Breast epithelium (tissue), 3 donors: ENCODE data around the gene IL20RB.

Source experiments
- CTCF ChIP-seq, 3 donors: fragments of 450-650 bp; IDR thresholded peaks; one replicate each; pipeline ENCODE4 v1.5.1; 2016 to 2017; ENCODE audit warnings: antibody characterized with exemption in 3 of 3, mild to moderate bottlenecking in 3 of 3, moderate library complexity in 3 of 3
- POLR2A ChIP-seq: fragments of 450-650 bp; IDR thresholded peaks from one replicate; pipeline ENCODE4 v1.6.1; 2016; ENCODE audit warnings: antibody characterized with exemption, mild to moderate bottlenecking, moderate library complexity
- POLR2AphosphoS5 ChIP-seq, 3 donors: sonication (generic); formaldehyde crosslinking; IDR thresholded peaks; one replicate each; pipeline ENCODE4 v1.6.1; 2017; ENCODE audit warnings: antibody characterized with exemption in 3 of 3

GRCh38 chr3:136938334-136938733 lies 19.4 kb upstream of the IL20RB start:
- TF ChIP-seq POLR2A (no peak), CTCF (IDR thresholded peaks at IDR 0.05) (no peak), POLR2AphosphoS5 (IDR thresholded peaks at IDR 0.05) (no peak)
